LNCAP (cell line): ENCODE results near the gene ABCB8.

ENCODE experiments used
- CTCF ChIP-seq: fragments of 450-650 bp; IDR thresholded peaks from 2 replicates; pipeline ENCODE4 v1.5.1; 2017; ENCODE audit warnings: mild to moderate bottlenecking

The ABCB8 gene

GRCh38 chr7:151060416-151061212 lies 32.4 kb downstream of the ABCB8 start:
- no peak for TF ChIP-seq CTCF

DNA sequence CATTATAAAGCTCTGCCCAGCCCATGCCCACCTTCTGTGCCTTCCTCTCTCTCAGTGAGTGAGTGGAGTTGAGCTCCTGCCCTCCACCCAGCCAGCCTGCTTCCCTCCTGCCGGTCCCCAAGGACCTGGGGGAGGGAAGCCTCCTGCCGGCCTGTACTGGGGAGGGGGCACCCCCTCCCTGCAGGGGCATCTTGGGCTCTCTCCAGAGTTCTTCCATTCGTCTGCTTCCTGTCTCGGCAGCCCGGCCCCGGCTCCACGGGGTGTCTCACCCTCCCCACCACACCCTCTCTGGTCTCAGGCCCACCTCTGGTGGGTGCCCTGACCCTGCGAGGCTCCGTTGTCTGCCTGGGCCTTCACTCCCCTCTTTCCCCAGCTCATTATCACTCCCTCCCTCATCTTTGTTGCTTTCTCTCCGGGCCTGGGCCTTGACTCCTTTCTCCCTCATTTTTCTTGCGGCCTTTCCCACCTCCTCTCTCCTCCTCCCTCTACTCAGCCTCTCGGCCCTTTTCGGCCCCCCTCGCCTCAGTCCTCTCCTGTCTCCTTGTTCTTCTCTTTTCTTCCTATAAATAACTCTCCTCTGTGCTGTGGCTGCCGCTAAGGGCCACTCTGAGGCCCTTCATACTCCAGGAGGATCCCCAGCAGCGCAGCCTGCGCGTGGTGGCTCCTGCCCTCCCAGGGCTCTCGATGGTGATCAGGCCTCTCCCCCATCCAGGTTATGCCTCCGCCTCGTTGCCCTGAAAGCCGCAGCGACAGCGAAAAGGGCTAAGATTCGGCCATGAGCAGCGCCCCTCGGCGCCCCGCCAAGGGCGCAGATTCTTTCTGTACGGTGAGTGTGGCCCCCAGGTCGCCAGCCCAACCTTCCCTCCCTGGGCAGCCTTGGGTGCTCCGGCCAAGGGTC lies 33.2 kb downstream of the ABCB8 start:
- no peak for TF ChIP-seq CTCF

DNA sequence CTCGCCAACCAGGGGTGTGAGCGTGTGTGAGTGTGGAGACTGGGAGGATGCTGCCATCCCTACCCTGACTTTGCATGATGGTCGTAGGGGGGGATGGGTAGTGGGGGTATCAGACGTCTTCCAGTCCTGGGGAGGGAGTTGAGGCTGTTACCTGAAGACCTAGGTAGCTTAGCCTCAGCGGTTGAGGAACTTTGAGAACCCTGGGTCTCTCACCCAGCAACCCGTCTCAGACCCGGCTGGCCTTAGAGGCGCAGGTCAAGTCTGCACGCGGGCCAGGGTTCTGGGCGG lies 33.8 kb downstream of the ABCB8 start:
- TF ChIP-seq CTCF: no peak

- TF ChIP-seq CTCF: no peak
Observed at GRCh38 chr7:151062399-151063211, 34.4 kb downstream of the ABCB8 start.

DNA sequence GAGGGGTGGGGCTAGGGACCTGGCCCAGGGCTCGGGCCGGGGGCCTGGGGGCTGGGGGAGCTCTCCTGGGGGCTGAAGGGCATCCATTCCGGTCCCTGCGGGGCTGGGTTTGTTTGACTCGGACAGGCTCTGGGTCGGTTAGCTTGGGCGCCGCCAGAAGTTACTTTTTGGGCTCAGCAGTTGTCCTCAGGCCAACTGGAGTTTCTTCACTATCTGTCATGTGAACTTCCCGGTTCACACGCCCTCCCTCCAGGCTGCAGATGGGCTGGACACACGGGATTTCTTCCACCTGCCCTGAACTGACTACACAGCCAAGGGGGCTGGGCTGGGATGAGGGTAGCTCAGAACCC lies 34.9 kb downstream of the ABCB8 start:
- TF ChIP-seq CTCF: no peak

- no peak for TF ChIP-seq CTCF
Observed at GRCh38 chr7:151064454-151064853, 36.2 kb downstream of the ABCB8 start.

DNA sequence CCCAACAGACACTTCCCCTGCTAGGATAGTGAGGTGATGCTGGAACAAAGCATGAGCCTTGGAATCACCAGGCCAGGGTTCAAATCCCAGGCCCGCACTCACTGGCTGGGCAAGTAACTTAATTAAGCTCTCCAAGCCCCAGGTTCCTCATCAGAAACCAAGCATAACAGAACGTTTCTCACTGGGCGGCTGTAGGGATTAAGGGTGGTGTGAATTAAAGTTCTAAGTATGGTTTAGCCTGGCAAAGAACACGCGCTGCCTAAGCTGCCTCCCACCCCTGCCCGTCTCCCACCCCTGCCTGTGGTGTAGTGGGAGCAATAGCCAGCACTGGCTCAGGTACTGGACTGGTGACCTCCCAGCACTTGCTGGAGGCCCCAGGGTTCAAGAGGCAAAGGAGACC lies 36.7 kb downstream of the ABCB8 start:
- TF ChIP-seq CTCF: no peak
